Neural progenitor cell (in vitro differentiated cells): ENCODE measurements around the gene PDK3. TPM values are rescaled to one million over a fixed set of nuclear protein-coding genes. Genes with fewer than 3 reads are reported as not detected.

Experiments used
- DNase-seq: peaks from one replicate; pipeline ENCODE4 v3.0.0-alpha.2; 2016; ENCODE audit warnings: low spot score
- H2AFZ ChIP-seq: fragments of 200-600 bp; sonication (generic); replicated peaks from 2 replicates; pipeline ENCODE4 v1.6.1; 2016; ENCODE audit warnings: antibody characterized with exemption
- H3F3A ChIP-seq: fragments of 200-600 bp; sonication (generic); 2 replicates; pipeline ENCODE4 v1.6.1; 2016; ENCODE audit warnings: antibody characterized with exemption, low read depth
- H3K27ac ChIP-seq: fragments of 200-600 bp; sonication (generic); 2 replicates; pipeline ENCODE4 v1.5.1; 2016; ENCODE audit warnings: mild to moderate bottlenecking
- H3K27me3 ChIP-seq: fragments of 200-600 bp; sonication (generic); 2 replicates; pipeline ENCODE4 v1.6.1; 2016; ENCODE audit warnings: mild to moderate bottlenecking, moderate library complexity
- H3K36me3 ChIP-seq: fragments of 200-600 bp; sonication (generic); 2 replicates; pipeline ENCODE4 v1.5.1; 2016
- H3K4me1 ChIP-seq: fragments of 200-600 bp; sonication (generic); 2 replicates; pipeline ENCODE4 v1.6.1; 2016; ENCODE audit warnings: mixed run types
- H3K4me2 ChIP-seq: fragments of 200-600 bp; sonication (generic); 2 replicates; pipeline ENCODE4 v1.6.1; 2016
- H3K4me3 ChIP-seq: fragments of 200-600 bp; sonication (generic); 2 replicates; pipeline ENCODE4 v1.5.1; 2016
- H3K79me2 ChIP-seq: fragments of 200-600 bp; sonication (generic); 2 replicates; pipeline ENCODE4 v1.6.1; 2016; ENCODE audit warnings: low read depth
- H3K9ac ChIP-seq: fragments of 200-600 bp; sonication (generic); 2 replicates; pipeline ENCODE4 v1.6.1; 2016
- H3K9me3 ChIP-seq: fragments of 200-600 bp; sonication (generic); 2 replicates; pipeline ENCODE4 v1.5.1; 2016; ENCODE audit warnings: low read depth
- H4K20me1 ChIP-seq: fragments of 200-600 bp; sonication (generic); 2 replicates; pipeline ENCODE4 v1.6.1; 2016; ENCODE audit warnings: low read depth
- H3K27ac Mint-ChIP-seq: 3 replicates; pipeline ENCODE4 v1.8.0; 2021; ENCODE audit warnings: mixed read lengths
- H3K27me3 Mint-ChIP-seq: 2 replicates; pipeline ENCODE4 v1.8.0; 2022; ENCODE audit warnings: low read depth, mild to moderate bottlenecking, inconsistent platforms, moderate library complexity, mixed read lengths; ENCODE audit not compliant: insufficient read depth
- H3K36me3 Mint-ChIP-seq: 3 replicates; pipeline ENCODE4 v1.8.0; 2021; ENCODE audit warnings: mixed read lengths
- H3K4me1 Mint-ChIP-seq: 3 replicates; pipeline ENCODE4 v1.8.0; 2021; ENCODE audit warnings: mixed read lengths
- H3K4me3 Mint-ChIP-seq: 3 replicates; pipeline ENCODE4 v1.8.0; 2021; ENCODE audit warnings: mild to moderate bottlenecking, moderate library complexity, mixed read lengths
- H3K9me3 Mint-ChIP-seq: 3 replicates; pipeline ENCODE4 v1.8.0; 2020; ENCODE audit warnings: mixed read lengths
- EZH2 ChIP-seq: fragments of 200-600 bp; sonication (generic); IDR thresholded peaks from 2 replicates; pipeline ENCODE4 v1.6.1; 2017; ENCODE audit warnings: antibody characterized with exemption, mild to moderate bottlenecking, moderate library complexity
- EZH2phosphoT487 ChIP-seq: fragments of 200-600 bp; sonication (generic); IDR thresholded peaks from 2 replicates; pipeline ENCODE4 v1.6.1; 2017; ENCODE audit warnings: antibody characterized with exemption
- total RNA-seq: library from RNA; depleted of rRNA; stranded (reverse); fragments of >200 nt; gene quantifications from 2 replicates; pipeline ENCODE4 v1.2.3, GENCODE V29; 2015; ENCODE audit warnings: low replicate concordance
- TF ChIP-seq, protein P1 (sequence below): fragments of 200-600 bp; sonication (generic); IDR thresholded peaks from 2 replicates; pipeline ENCODE4 v1.5.1; 2017; ENCODE audit warnings: antibody characterized with exemption, mild to moderate bottlenecking

PDK3 gene
- total RNA-seq, 1 donor from 2014 or later = 100 TPM

DNA sequence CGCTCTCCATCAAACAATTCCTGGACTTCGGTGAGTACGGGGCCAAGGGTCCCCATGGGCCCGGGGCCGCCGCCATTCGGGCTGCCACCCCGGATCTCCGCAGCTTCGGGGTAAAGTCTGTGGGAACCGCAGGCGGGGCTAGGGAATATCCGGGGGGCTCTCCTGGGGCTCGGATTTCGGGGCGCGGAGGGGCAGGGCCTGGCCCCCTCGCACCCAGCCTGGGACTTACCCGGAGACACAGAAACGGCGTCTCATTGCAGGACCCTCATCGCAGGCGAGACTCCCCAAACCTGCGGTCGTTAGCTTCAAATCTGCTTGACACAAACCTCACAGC is 413 bp downstream of the PDK3 start:
- Histone ChIP-seq H3K27ac (peak overlapping the region; percentile 66), H3K27me3 (peaks cover 4% of the 10 kb centered on the region), H2AFZ (peak overlapping the region; percentile 84), H3K4me2 (peak overlapping the region; percentile 92), H3K36me3 (no peaks in the 10 kb centered on the region), H3F3A (peaks cover 5% of the 10 kb centered on the region), H3K4me3 (peak overlapping the region; percentile 82), H3K9me3 (no peaks in the 10 kb centered on the region), H3K79me2 (peaks cover 44% of the 10 kb centered on the region), H4K20me1 (peaks cover 26% of the 10 kb centered on the region), H3K9ac (peak overlapping the region; percentile 73), H3K4me1 (peaks cover 16% of the 10 kb centered on the region)
- DNase-seq = no peak
- Mint-ChIP-seq H3K27ac (no peak overlapping the region), H3K36me3 (no peaks in the 10 kb centered on the region), H3K27me3 (peaks cover 3% of the 10 kb centered on the region), H3K4me3 (peak overlapping the region; percentile 88), H3K4me1 (peaks cover 33% of the 10 kb centered on the region), H3K9me3 (no peaks in the 10 kb centered on the region)
- TF ChIP-seq EZH2phosphoT487 (no peak), EZH2 (no peak)
- TF ChIP-seq, protein P1, sequence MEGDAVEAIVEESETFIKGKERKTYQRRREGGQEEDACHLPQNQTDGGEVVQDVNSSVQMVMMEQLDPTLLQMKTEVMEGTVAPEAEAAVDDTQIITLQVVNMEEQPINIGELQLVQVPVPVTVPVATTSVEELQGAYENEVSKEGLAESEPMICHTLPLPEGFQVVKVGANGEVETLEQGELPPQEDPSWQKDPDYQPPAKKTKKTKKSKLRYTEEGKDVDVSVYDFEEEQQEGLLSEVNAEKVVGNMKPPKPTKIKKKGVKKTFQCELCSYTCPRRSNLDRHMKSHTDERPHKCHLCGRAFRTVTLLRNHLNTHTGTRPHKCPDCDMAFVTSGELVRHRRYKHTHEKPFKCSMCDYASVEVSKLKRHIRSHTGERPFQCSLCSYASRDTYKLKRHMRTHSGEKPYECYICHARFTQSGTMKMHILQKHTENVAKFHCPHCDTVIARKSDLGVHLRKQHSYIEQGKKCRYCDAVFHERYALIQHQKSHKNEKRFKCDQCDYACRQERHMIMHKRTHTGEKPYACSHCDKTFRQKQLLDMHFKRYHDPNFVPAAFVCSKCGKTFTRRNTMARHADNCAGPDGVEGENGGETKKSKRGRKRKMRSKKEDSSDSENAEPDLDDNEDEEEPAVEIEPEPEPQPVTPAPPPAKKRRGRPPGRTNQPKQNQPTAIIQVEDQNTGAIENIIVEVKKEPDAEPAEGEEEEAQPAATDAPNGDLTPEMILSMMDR = no peak

DNA sequence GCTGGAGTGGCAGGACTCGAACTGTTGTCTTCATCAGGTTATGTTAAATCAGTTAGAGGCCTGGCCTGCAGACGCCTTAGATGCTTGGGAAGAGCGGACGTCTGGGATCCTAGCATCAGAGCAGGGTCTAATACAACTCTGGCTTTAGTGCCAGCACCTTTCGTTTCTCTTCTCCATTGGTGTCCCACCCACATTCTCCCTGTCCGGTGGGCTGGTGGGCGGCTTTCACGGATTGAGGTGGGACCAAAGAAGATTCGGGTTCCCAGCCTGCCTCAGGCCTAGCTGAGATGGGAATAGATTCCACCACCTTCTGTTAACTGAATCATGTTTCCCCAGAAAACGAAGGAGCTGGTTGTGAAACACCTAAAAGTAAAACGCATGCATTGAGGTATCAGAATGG is 939 bp downstream of the PDK3 start:
- Histone ChIP-seq H3K27me3 (peaks cover 4% of the 10 kb centered on the region), H3K4me3 (peak overlapping the region; percentile 82), H3K9ac (peak overlapping the region; percentile 73), H2AFZ (no peak overlapping the region), H3F3A (peaks cover 5% of the 10 kb centered on the region), H3K4me2 (peak overlapping the region; percentile 92), H3K36me3 (no peaks in the 10 kb centered on the region), H4K20me1 (peaks cover 30% of the 10 kb centered on the region), H3K79me2 (peaks cover 48% of the 10 kb centered on the region), H3K4me1 (peaks cover 16% of the 10 kb centered on the region), H3K9me3 (no peaks in the 10 kb centered on the region), H3K27ac (no peak overlapping the region)
- DNase-seq = peak; percentile 21
- Mint-ChIP-seq H3K4me1 (peaks cover 33% of the 10 kb centered on the region), H3K36me3 (no peaks in the 10 kb centered on the region), H3K27ac (no peak overlapping the region), H3K4me3 (peak overlapping the region; percentile 88), H3K27me3 (peaks cover 3% of the 10 kb centered on the region), H3K9me3 (no peaks in the 10 kb centered on the region)
- TF ChIP-seq, protein P1 = no peak
- TF ChIP-seq EZH2phosphoT487 (no peak), EZH2 (no peak)

DNA sequence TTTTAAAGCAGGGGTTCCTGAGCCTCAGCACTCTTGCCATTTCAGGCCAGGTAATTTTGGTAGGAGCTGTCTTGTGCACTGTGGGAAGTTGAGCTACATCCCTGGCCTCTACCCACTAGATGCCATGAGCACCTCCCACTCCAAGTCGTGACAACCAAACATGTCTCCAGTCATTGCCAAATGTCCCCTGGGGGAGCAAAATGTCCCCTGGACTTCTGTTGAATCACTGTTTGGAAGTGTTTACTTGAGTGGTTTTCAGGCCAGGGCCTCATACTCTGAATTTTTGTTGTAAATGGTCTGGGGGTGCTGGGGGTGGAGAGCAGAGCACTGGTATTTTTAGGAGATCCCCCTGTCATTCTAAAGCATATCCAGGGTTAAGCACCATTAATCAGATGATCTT is 3.2 kb downstream of the PDK3 start:
- TF ChIP-seq EZH2 = no peak
- TF ChIP-seq EZH2phosphoT487 = no peak
- TF ChIP-seq, protein P1 = no peak
- H3K4me3 ChIP-seq = no peak overlapping the region
- H3K4me2 ChIP-seq = no peak overlapping the region
- Mint-ChIP-seq H3K9me3 (no peaks in the 10 kb centered on the region), H3K4me3 (no peak overlapping the region), H3K27me3 (peaks cover 3% of the 10 kb centered on the region), H3K36me3 (no peaks in the 10 kb centered on the region), H3K4me1 (peaks cover 35% of the 10 kb centered on the region), H3K27ac (peak overlapping the region; percentile 18)
- H2AFZ ChIP-seq = no peak overlapping the region
- no peaks in the 10 kb centered on the region for H3K36me3 ChIP-seq
- peaks cover 69% of the 10 kb centered on the region for H3K79me2 ChIP-seq
- H3F3A ChIP-seq = peaks cover 5% of the 10 kb centered on the region
- H3K27ac ChIP-seq = no peak overlapping the region
- DNase-seq = no peak
- H4K20me1 ChIP-seq = peaks cover 32% of the 10 kb centered on the region
- peaks cover 4% of the 10 kb centered on the region for H3K27me3 ChIP-seq
- peaks cover 16% of the 10 kb centered on the region for H3K4me1 ChIP-seq
- H3K9me3 ChIP-seq = no peaks in the 10 kb centered on the region
- no peak overlapping the region for H3K9ac ChIP-seq

DNA sequence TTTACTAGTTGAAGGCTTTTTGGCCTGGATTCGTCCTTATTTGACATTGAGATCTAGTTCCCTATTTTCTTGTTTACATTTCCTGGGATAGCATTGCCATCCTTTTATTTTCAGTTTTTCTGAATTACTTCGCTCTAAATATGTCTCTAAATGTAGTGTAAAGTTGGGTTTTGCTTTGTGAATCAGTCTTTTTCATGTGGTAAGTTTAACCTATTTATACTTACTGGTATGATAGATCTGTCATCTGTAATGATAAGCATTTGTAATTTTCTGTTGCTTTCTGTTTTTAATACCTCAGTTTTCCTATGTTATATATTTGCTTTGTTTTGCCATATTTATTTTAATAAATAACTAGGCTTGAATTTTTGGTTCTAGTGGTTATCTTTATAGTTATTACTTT is 6.7 kb downstream of the PDK3 start:
- DNase-seq = no peak
- no peak overlapping the region for H2AFZ ChIP-seq
- peaks cover 24% of the 10 kb centered on the region for H3K4me1 Mint-ChIP-seq
- H3K9me3 ChIP-seq = no peaks in the 10 kb centered on the region
- H3K9ac ChIP-seq = no peak overlapping the region
- H3K4me3 Mint-ChIP-seq = no peak overlapping the region
- no peak for TF ChIP-seq EZH2phosphoT487
- no peak for TF ChIP-seq EZH2
- TF ChIP-seq, protein P1 = no peak
- H3K27me3 Mint-ChIP-seq = no peaks in the 10 kb centered on the region
- peaks cover 55% of the 10 kb centered on the region for H4K20me1 ChIP-seq
- no peak overlapping the region for H3K27ac ChIP-seq
- peaks cover 88% of the 10 kb centered on the region for H3K79me2 ChIP-seq
- no peaks in the 10 kb centered on the region for H3K36me3 Mint-ChIP-seq
- no peaks in the 10 kb centered on the region for H3K36me3 ChIP-seq
- H3K4me1 ChIP-seq = peaks cover 5% of the 10 kb centered on the region
- no peak overlapping the region for H3K4me2 ChIP-seq
- no peak overlapping the region for H3K4me3 ChIP-seq
- H3K9me3 Mint-ChIP-seq = no peaks in the 10 kb centered on the region
- H3F3A ChIP-seq = peaks cover 5% of the 10 kb centered on the region
- H3K27me3 ChIP-seq = no peaks in the 10 kb centered on the region
- no peak overlapping the region for H3K27ac Mint-ChIP-seq
